ENCODE measurements around the gene LMBRD2.

The LMBRD2 gene

GRCh38 chr5:36054647-36055046, 97.0 kb downstream of the LMBRD2 start:
- no peak for DNase-seq (ENCODE audit: low read depth in 3 of 3, low spot score in 1 of 3)

GRCh38 chr5:36052538-36052937, 99.1 kb downstream of the LMBRD2 start:
- DNase-seq (ENCODE audit: low read depth in 3 of 3, low spot score in 1 of 3), result no peak

- DNase-seq (ENCODE audit: low read depth in 3 of 3, low spot score in 1 of 3), result no peak
Measured at GRCh38 chr5:36049949-36050348, 101.7 kb downstream of the LMBRD2 start.
